NCI-H524 treated with DMSO at 0.1 percent for 48 hours (cell line): ENCODE measurements around the gene CENPO.
A peak's percentile ranks its signal among the peaks of the same experiment; 100 is the strongest.

ENCODE experiments used
- DNase-seq: peaks from one replicate; lab custom pipeline; 2025; lab: John Stamatoyannopoulos, UW

Gene CENPO, protein sequence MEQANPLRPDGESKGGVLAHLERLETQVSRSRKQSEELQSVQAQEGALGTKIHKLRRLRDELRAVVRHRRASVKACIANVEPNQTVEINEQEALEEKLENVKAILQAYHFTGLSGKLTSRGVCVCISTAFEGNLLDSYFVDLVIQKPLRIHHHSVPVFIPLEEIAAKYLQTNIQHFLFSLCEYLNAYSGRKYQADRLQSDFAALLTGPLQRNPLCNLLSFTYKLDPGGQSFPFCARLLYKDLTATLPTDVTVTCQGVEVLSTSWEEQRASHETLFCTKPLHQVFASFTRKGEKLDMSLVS

DNA sequence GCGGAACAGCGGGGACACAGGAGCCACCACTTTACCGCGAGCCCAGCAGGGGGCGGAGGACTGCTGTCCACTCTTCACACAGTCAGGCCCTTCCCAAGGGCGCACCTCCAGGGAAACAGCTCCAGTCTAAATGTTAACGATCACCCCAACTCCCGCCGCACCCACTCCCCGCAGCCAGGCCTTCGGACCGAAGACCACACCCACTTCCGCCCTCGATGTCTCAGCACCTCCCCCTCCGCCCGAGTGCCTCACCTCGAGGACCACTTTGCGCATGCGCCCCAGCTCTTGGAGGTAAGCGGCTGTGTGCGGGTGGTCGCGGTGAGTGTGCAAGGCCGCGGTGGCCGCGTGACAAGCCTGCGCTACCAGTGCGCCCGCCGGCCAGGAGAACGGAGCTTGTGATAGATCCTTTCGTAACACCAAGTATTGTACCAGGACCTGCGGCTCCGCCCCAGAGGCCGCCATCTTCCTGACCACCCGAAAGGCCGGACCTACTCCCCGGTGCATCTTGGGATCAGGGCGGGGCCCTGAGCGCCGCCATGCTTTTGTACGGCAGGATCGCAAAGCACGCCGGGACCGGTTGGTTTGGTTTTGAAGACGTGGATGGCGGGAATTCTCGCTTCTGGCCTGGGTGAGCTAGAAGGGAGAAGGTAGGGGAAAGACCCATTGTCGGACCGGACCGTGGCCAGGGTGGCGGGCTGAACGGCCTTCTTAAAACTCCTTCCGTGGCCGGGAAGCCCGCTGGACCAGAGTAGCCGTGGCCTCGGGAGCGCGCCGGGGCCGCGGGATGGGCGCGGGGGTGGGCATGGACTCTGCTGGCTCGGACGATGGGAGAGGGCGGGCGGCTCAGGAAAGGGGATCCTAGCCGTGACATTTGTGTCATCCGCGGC is at the start of gene CENPO, which contains the start of gene PTRHD1:
CENPO (plus strand) TSS at position 552 of the 887 bp plus-strand sequence. CDS start 495 bp downstream, outside the sequence.
PTRHD1 (minus strand) TSS at position 518 of the 887 bp plus-strand sequence; CDS start at position 504, 14 bp downstream.
- DNase-seq = peak; percentile 88

DNA sequence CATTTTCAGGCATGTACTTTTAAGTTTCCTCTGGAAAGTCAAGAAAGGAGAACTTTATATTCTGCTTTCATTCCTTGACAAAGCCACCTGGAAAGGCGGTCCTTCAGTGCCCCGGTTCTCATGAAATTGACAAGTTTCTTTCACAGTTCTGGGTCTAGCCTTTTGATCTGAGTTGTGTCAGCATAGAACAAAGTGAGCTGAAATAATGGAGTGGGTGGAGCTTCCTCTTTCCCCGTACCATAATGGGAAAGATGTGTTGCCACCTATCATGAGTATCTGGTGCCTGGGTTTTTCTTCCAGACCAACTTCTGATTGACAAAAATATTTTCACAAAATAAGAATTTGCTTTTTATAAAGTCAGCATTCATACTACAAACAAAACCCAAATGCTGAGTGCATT is 49.3 kb upstream of the CENPO start:
- DNase-seq = no peak

DNA sequence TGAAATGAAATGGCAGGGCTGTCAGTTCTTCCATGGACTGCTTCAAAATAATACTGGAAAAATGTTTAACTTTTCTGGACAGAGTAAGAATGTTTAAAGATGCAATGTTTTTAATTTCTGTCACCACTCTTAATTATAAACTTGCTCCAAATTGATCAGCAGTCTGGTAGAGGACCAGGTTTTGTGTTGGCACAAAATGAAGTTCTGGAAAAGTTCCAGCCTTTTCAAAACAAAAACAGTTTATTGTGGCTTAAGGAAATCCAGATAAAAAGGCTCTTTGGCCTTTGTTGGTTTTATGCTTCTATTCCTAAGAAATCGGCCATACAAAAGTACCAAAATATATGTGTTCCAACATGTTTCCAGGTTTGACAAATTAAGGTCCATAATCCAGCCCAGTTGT is 48.9 kb upstream of the CENPO start:
- no peak for DNase-seq

DNA sequence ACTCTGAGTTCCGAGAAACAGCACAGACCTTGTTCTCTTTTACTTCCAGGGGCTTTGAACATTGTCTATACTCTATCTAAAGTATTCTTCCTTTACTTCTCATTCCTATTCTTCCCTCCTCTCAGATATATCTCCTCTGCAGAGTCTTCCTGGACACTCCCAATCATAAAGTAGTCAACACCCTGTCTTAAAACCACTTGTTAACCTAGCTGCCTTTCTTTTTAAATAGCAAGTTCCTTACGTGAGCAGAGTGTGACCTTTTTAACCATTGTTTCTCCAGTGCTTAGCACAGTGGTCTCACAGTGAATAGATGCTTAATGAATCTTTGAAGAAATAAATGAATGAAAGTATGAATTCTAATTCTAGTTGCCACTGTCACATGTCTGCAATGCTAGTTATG is 47.4 kb upstream of the CENPO start:
- no peak for DNase-seq

DNA sequence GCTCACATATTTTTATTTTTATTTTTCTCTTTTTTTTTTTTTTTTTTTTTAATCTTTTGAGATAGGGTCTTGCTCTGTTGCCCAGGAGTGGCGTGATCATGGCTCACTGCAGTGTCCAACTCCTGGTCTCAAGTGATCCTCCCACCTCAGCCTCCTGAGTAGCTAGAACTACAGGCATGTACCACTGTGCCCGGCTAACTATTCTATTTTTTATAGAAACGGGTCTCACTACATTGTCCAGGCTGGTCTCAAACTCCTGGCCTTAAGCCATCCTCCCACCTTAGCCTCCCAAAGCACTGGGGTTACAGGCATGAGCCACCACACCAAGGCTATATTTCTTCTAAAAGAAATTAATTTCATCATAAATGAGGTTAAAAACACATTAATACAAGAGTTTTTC is 45.9 kb upstream of the CENPO start:
- DNase-seq = no peak

DNA sequence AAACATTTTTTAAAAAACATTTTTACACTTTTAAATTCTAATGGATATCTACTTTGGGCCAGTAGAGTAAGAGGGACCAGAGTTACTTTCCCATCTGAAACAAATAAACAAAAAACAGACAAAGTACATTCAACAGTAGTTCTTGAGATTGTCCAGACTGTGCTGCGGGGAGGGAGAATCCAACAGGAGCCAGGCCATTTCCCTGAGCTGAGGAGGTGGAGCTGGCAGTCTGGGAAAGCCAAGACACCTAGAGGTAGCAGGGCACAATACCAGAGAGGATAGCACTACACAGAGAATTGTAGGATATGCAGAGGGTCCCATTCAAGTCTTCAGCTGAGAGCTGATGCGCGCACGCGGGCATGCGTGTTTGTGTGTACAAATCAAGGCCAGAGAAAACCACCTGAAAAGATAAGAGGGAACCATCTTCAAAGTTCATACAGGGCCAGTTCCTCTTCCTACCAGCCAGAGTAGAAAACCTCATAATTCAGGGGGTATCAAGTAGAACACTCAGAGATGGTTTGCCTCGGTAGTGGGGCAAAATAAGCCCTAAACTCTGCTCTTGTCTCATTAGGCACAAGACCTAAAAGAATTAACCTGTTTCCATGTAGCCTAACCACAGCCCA is 44.0 kb upstream of the CENPO start:
- DNase-seq = no peak

DNA sequence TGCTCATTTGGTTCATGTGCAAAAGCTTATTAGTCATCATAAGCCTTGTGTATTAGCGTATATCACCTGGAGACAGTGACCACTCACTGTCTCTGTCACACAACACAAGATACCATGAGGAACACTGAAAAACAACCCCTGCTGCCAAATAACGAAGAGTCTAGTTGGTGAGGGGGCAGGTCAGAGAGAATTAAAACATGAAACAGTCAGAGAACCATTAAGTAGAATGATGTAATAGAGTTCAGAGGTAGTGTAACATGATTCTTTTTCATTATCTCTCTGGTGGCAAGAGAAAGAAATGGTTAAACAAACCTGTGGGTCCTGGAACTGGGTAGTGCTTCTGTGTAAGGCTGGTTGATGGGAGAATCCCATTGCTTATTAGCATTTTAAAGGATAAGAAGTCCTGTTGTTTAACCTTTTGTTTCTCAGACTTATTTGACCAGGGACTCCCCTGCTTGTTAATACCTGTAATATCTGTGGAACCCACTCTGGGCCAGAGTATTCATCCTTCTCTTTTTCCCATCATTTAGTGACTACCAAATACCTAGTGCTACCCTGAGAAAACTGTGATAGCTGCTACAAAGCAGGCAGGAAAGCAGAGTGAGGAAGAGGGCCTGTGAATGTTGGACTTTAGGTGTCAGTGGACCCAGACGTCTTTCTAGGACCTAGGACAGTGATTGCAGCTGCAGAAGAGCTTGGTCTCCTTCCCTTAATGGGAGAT is 38.1 kb upstream of the CENPO start:
- no peak for DNase-seq

GRCh38 chr2:24756789-24757188 is 36.4 kb upstream of the CENPO start:
- DNase-seq = no peak

DNA sequence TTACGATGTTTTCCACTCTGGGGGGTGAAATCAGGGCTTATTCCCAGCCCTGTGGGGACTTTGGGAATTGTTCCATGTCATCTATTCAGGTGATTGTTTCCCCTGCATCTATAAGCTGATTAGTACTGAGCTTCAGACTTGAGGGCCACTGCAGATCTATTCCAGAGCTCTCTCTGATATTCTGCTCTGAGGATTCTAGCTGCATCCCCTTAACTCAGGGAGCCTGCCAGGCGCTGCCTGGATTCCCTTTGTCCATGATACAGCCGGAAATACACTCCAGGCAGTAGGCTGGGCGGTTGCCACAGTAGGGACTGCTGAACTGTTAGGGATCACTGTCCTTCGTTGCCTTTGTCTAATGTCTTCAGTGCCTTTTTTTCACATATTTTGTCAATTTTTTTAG is 31.4 kb upstream of the CENPO start:
- DNase-seq = no peak

- DNase-seq = no peak
Measured at GRCh38 chr2:24762518-24762917, 30.7 kb upstream of the CENPO start.

DNA sequence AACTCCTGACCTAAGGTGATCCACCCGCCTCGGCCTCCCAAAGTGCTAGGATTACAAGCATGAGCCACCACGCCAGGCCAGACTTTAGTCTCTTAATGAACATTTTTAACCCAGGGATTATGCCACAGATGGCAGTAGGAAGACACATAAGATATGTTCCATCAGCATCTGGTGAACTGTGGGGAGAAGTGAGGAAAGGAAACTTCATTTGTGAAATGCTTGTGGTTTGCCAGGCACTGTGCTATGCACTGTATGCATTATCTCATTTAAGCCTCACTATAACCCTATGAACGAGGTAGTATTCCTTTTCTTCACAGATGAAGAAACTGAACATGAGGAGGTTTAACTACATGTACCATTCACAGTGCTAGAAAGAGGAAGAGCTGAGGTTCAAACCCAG is 29.4 kb upstream of the CENPO start:
- no peak for DNase-seq

DNA sequence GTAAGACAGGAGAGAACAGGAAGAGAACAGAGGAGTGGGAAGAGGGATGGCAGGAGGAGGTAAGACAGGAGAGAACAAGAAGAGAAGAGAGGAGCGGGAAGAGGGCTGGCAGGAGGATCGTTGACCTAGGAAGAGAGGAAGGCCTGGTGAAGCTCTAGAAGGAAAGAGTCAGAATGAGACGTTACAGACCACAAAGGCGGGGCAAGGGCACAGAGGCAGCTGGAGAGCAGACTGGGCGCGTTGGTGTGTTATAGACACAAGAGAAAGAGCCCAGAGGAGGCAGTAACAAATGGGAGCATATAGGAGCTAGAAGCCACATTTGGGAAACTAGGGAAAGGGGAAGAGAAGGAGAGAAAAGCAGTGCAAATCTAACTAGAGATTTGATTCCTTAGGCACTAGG is 26.6 kb upstream of the CENPO start:
- DNase-seq = no peak

GRCh38 chr2:24768013-24768412 is 25.2 kb upstream of the CENPO start:
- DNase-seq = no peak

DNA sequence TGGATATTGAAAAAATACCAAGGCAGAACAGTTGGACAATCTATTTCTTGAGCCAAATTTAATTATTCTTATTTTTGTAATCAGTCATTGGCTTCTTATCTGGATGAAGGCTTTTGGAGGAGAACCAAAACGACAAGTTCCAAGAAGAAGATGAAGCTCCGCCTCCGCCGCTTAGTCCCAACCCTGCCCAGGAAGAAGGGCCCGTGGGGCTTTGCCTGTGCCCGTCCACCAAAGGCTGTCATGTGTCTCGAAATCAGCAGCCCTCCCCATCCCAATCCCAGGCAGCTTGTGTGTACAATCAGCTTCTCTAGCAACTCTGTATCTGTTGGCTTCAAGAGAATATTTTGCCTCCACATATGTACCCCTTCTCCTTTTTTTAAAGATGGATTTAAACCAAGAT is 24.6 kb upstream of the CENPO start:
- DNase-seq = no peak

- no peak for DNase-seq
Measured at GRCh38 chr2:24771061-24771460, 22.2 kb upstream of the CENPO start.

DNA sequence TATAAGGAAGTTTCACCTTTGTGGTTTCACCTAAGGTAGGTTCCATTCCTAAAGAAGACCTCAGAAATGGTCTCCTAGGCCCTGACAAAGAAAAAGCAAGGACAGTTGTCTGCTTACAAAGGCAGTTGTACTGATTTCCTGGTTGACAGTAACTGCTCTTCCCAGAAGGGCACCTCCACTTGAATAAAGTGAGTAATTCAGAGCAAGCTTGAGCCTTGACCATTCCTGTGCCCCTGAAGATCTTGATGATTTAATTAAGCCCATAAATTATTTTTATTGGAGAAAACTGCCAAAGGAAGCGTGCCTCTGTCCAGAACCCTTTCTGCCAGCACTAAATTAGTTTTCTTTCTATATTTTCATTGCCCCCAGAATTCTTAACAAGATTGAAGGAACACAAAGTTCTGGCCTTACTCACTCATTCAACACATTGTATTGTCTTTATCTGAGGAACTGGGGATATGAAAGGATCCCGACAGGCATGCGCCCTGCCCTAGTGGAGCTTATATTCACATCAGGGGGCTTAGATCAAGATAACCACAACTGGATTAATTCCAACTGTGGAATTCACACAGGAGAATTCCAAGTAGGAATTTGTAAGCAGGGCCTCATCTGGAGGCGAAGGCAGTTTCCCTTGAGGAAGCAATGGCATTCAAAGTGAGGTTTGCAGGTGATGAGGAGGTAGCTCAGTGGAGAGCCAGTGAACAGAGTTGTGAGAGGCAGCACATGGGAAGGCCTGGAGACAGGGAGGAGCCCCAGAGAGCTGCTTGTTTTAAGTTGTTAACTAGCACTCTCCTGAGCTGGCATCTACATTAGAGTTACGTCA is 21.2 kb upstream of the CENPO start:
- no peak for DNase-seq

- DNase-seq = no peak
Measured at GRCh38 chr2:24774373-24774772, 18.9 kb upstream of the CENPO start.

DNA sequence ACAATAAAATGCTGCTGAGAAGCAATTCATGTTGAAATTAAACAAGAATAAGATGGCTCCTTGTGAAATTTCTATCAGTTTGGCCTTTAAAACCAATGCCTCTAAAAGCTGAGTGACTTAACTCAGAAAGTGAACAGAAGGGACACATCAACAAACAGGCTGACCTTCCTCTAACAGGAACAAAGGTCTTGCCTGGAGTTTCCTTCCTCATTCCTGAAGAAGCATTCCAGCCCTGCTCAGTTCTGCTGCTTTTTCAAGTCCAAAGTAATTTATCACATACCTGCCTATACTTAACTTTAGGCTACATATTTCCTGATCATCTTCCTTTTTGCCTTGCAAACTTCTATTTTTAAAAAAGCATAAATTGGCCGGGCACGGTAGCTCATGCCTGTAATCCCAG is 14.1 kb upstream of the CENPO start:
- DNase-seq = no peak

GRCh38 chr2:24783641-24784040 is 9.6 kb upstream of the CENPO start:
- no peak for DNase-seq

DNA sequence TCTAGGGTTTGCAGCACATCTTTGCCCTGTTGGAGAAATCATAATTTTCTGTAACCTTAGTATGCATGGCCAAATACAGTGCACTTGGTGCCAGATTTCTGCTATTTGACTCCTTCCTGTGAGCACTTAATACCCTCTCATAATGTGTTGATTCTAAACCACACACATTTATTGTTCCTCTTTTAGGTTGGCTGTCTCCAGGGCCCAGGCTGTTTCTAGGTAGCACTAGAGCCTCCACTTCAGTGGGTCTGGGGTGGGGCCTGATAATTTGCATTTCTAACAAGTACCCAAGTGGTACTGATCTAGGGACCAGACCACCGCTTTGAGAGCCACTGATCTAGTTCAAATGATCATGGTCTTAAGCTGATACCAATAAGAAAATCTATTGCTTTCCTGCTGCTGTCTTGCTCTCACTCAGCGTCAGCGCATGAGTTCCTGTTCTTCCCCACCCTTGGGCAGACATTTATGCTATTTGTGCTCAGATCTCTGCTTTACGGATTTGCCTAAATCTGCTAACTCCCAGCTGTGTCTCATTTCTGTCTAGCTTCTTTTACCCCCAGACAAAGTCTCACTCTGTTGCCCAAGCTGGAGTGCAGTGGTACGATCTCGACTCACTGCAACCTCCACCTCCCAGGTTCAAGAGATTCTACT is 7.4 kb upstream of the CENPO start:
- DNase-seq = no peak

GRCh38 chr2:24787532-24787931 is 5.7 kb upstream of the CENPO start:
- DNase-seq = no peak
